ENCODE data around the gene CD44.
A peak's percentile ranks its signal among the peaks of the same experiment; 100 is the strongest.

The CD44 gene

GRCh38 chr11:35139722-35140282 is 831 bp downstream of the CD44 start:
- no peak for DNase-seq (ENCODE audit: low read depth in 2 of 2)

DNA sequence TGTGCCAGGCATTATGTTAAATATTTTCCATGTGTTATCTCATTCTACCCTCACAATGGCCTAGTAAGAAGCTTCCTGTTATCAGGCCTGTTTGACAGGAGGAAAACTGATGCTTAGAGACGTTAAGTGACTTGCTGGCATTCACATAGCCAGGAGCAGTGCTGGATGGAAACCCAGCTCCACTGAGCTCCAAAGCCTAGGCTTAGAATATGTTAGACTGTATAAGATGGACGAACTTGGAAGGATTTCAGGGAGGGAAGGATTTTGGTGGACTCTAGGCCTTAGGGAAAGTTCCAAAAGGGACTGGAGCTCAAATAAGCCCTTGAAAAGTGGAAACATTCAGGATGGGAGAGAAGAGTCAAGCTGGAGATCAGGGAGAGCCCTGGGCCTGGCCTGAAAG is 2.1 kb downstream of the CD44 start:
- DNase-seq (ENCODE audit: low read depth in 2 of 2) = no peak

- DNase-seq (ENCODE audit: low read depth in 2 of 2) = no peak
These were observed 2.6 kb downstream of the CD44 start for GRCh38 chr11:35141571-35141971.

- peak in 1 of 2 donors; percentile 48 for DNase-seq (ENCODE audit: low read depth in 2 of 2)
These were observed 3.6 kb downstream of the CD44 start for GRCh38 chr11:35142481-35143075.

DNA sequence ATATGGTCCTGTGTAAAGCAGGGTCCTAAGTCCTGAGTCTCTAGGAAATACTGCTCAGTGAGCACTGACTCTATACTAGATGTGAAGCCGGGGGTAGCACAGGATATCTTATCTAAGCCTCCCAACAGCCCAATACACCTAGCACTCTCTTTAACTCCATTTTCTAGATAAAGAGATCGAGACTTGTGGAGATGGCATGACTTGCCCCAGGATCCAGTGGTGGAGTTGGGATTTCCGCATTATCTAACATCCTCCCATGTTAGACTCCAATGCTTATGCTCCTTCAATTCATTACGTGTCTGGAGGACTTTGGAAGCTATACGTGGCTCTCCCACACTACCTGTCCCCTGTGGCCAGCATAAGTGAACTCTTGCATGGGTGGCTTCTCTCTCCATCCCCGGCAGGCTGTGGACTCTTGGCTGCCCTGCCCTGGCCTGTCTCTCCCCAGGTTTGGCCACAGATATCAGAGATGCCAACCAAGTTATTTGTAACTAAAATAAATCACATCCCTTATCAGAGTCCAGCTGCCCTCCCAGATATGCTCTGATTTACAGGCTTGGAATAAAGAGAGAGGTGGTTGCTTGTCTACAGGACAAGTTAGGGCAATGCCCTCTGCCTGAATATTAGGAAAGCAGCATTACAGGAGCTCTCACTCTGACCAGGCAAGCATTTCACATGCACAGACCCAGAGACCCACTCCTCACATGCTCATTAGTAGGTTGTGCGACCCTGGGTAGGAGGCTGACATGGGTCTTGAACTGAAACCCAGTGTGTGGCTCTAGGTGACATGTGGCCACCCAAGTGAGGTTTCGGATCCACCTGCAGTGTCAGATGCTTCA is 4.5 kb downstream of the CD44 start:
- DNase-seq (ENCODE audit: low read depth in 2 of 2) = no peak

DNA sequence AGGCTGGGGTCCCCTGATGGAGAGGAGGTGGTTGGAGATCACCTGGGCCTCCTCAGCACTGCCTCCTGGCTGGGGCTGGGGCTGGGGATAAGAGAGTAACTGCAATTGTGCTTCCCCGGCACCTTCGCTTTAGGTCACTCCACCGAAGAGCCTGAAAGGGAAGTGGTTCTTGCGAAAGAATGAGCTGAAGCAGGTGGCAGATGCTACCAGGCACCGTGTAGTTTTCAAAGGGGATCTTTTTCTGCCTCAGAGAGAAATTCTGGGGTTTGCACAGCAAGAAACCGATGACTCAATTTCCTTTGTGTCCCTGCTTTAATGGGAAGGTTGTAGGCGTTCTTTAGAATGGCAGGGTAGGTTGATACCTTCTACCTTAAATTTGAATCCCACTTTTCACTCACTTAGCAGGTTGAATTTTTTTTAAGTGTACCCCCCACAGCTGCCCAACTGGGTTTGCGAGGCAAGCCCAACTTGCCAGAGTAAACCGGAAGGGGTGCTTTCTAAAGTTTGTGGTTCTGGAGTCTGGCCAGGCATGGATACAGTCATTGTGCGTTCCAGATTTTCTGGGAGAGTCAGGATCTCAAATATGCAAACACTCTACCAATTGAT is 5.3 kb downstream of the CD44 start:
- DNase-seq (ENCODE audit: low read depth in 2 of 2) = peak in 1 of 2 donors; percentile 45

- DNase-seq (ENCODE audit: low read depth in 2 of 2) = no peak
These were observed 5.8 kb downstream of the CD44 start for GRCh38 chr11:35144806-35145205.

GRCh38 chr11:35145271-35145670 is 6.3 kb downstream of the CD44 start:
- DNase-seq (ENCODE audit: low read depth in 2 of 2) = peak in 1 of 2 donors; percentile 44

DNA sequence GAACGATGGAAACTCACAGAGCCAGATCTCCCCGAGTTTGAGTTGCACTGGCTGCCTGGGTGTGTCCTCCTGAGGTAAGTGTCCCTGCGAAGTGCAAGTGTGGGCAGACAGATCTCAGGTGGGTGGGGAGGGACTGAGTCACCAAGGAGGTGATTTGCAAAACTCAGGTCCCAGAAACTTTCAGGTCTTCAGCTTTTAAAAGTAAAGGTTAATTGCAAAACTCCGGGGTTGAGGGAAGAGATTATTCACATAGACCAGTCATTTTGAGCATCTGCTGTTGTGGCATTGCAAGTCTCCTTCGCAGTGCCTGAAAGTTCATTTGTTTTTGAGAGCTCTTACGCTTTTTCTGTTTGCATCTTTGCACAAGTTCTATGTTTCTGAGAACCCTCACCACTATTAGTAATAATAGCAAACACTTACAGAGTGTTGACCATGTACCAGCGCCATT is 7.1 kb downstream of the CD44 start:
- peak; percentile 79 to 86 for DNase-seq (ENCODE audit: low read depth in 2 of 2)

GRCh38 chr11:35146711-35147110 is 7.7 kb downstream of the CD44 start:
- DNase-seq (ENCODE audit: low read depth in 2 of 2) = no peak

- DNase-seq (ENCODE audit: low read depth in 2 of 2) = no peak
These were observed 8.3 kb downstream of the CD44 start for GRCh38 chr11:35147235-35147634.

DNA sequence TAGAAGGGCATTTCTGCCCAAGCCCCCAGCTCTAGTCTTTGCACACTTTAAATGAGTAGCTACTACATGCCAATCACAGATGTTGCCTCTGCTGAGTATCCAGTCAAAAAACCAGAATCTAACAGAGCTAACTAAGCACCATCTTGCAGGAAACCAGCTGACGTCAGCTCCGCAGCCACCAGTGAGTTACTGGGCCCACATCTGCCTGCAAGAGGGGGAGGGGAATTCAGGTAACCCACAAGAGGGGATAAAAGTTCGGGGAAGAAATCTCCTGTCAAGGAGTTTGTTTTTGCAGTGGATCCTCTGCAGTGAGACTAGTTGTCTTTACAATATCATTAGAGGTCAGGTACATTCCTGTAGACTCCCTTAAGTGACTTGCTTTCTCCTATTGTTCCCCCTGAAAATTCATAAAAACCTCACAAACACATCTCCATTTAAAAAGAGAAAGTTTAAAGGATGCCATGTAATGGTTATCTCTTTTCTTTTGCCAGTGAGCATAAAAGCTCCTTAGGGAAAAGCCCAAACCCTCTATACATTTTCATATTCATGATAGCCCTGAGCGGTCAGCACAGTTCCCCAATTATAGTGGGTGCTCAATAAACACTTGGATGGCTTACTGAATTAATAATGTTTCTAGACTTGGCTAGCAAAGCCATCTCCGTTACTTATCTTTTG is 9.3 kb downstream of the CD44 start:
- DNase-seq (ENCODE audit: low read depth in 2 of 2) = no peak

DNA sequence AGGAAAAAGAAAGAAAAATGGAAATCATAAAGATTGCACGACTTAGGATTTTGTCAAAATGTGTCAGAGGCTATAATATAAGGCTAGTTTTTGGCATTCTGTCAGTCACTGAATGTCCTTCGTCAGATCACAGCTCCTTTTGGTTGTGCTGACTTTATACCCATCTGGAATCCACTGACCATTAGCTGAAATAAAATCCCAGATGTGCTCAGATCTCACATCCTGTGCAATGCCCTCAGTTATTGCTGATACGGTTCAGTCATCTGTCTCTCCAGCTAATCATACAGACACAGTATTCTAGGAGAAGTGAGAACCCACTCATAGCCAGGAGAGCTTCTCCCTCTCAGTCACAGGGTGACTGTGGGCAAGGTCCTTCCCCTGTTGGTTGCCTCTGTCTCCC is 11.5 kb downstream of the CD44 start:
- no peak for DNase-seq (ENCODE audit: low read depth in 2 of 2)

DNA sequence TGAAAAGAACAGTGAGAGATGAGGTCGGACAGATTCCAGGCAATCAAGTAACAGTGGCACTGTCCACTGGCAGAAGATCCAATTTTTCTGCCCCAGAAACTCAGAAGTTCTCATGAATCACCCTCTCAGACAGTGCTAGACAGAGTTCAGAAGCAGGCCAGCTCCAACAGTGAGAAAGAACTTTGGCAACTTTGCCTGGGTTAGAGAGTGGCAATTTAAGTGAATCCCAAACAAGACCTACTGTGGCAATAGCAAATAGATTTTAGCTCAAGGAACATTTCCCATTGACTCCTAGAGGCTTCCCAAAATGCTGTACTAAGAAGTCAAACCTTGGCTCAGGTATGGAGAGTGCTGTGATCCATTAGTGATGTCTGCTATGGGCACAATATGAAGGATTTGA is 12.3 kb downstream of the CD44 start:
- DNase-seq (ENCODE audit: low read depth in 2 of 2) = no peak

DNA sequence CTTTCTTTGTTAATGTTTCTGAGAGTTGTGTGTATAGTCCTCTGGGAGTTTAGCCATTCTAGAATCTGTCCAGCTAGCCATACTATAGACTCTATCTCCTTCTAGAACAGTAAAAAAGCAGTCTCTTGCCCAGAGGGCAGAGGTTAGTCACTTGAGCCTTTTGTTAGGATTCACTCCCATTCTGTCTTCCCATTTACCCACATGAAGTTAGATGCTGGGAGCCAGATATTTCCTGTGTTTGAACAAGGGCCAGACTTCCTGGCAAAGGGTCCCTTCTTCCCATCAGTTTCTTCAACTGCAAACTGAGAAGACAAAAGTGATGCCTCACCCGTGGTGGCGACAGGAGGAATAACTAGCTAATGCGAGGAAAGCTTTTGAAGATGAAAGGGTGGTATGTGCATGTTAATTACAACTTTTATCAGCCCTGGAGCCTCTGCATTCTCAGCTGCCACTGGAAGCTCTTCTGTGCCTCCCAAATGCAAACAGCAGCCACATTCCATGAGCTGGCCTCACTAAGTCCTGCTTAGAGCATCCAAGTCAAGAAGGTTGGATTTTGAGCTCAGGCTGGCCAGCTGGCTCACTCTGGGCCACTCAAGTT is 12.8 kb downstream of the CD44 start:
- DNase-seq (ENCODE audit: low read depth in 2 of 2) = no peak

- no peak for DNase-seq (ENCODE audit: low read depth in 2 of 2)
These were observed 13.6 kb downstream of the CD44 start for GRCh38 chr11:35152575-35152974.

DNA sequence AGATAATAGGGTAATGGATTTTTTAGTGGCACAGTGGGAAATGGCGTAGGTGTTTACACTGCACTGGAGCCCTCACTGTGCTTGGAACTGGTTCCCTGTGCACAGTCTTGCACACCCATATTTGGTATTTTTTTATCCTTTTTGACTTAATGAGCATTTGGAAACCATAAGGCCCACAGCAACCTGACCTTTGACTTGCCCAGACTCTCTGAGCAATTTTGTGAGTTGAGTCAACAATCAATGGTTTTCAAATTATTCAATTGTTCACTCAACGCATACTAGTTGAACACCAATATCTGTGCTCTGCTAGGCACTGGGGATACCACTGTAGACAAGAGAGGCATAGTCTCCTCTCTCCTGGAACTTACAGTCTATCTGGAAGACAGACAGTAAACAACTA is 14.3 kb downstream of the CD44 start:
- DNase-seq (ENCODE audit: low read depth in 2 of 2) = no peak

DNA sequence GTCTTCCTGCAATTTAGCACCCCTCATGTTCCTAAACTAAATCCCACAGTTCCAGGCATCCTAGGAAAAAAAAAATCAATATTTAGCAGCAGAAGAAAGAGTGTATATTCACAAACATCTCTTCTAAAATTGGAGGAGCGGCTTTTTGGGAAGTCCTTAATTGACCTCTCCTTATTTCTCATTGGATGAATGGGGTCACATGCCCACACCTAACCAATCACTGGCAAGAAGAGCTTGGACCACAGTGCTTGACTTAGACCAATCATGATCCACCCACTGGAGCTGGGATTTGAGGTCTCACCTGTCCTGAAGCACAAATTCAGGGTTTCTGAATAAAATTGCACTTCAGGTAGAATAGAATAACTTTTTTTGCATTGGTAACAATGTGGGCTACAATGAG is 16.0 kb downstream of the CD44 start:
- DNase-seq (ENCODE audit: low read depth in 2 of 2) = no peak

- no peak for DNase-seq (ENCODE audit: low read depth in 2 of 2)
These were observed 16.7 kb downstream of the CD44 start for GRCh38 chr11:35155677-35156076.

DNA sequence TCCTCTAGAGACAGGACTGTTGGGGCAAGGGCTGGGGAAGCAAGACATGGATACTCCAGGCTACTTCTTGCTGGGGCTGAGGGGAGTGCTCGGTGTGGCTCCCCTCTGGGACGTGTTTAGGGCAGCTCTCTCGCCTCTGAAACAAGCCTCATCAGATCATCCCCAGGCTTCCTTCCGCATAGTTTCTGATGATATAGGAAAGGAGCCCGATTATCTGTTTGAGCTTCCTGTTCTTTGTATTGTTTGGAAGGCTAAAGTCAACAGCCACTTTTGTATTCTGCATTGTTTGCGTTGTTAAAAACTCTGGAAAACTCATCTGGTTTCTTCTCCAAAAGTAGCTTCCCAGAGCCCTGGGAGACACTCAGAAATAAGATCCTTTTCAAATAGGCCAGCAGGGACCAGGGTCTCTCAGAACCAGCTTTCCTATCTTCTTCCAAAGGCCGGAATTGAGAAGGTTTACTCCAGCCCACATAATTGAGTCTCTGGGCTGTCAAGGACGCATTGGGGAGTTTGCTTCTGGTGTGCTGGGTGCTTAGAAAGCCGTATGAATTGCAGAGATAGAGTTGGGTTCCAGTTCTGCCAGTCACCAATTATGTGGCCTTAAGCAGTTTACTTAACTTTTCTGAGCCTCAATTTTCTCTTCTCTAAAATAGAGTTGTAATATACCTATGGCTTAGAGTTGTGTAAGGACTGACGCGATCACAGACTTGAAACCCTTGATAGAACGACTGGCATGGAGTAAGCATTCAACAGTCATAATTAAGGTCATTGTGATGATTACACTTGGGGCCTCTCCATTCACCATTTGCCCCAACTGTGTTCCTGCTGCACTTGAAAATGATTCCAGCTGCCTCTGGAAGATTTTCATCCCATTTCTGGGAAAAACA is 19.1 kb downstream of the CD44 start:
- no peak for DNase-seq (ENCODE audit: low read depth in 2 of 2)
